Heart left ventricle (tissue), 13 donors: ENCODE results near the gene TTC7B.

Experiments used
- POLR2A ChIP-seq, 2 donors: fragments of 450-650 bp; IDR thresholded peaks; one replicate each; pipeline ENCODE4 v1.6.1; 2017; ENCODE audit warnings: antibody characterized with exemption in 2 of 2, mild to moderate bottlenecking in 2 of 2, moderate library complexity in 2 of 2
- TF ChIP-seq, protein P1 (sequence below), 12 donors: fragments of 200-600 bp; sonication (generic) in 4 of 12; IDR thresholded peaks; one replicate each; pipeline versions ENCODE4 v1.5.0 to v1.8.0; 2018 to 2022; ENCODE audit warnings: antibody characterized with exemption in 12 of 12, mild to moderate bottlenecking in 5 of 12
- donor health status: ischemic (EF 13 %, LVEDD 7.1; RV severe dilation, severe dysfunction).
- donor health status: DM: no; HTN: yes; CAD: no.
- donor health status: DM: no; HTN: no; CAD: no.
- donor health status: ischemic (EF 25% LVEDD 6.9; RV normal size, moderate dysfunction).
- donor health status: ischemic (EF 25% LVEDD 5.7; RV mildly dilated, moderate dysfunction).
- donor health status: ischemic (EF 35%, LVEDD 5.7; RV mildly dilated, moderate dysfunction).
- donor health status: nonischemic (EF 11% LVEDD 7.7; RV severe dilation, severe dysfunction).
- donor health status: DM: yes; HTN: yes; CAD: no.
- donor health status: PGD.
- donor health status: ischemic (EF 29% LVEDD 5.4; RV normal size, mild dysfunction).
- donor health status: nonischemic (EF 23%, LVEDD 6.1; RV moderate dilation, normal function).

DNA sequence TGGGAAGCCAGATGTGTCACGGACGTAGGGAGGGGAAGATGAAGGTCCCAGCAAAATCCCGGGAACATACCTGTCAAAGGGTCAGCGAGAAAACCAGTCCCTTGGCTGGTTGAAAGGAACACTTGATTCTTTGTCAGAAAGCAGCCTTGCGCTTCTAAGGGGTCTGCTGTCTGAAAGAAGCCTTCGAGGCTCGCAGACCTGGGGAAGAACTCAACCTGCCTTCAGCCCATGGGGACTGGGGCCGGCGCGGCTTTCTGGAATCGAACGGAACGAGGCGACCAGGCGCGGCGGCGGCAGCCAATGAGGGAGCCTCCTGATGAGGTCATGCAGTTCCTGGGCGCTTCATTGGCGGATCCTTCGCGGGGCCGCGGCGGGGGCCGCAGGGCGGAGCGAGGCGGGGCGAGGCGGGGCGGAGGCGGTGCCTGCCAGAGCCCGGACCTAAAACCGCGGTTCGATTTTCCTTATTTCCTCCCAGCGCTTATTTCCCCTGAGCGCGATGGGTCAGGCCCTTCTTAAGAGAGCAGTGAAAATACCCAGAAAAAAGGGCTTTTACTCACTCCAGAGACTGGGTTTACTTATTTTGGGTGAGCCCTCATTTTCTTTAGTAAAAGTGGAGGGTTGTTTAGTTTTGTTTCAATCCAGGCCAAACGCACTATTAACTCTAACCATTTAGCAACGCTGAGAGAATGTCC, 11.8 kb upstream of the TTC7B start:
- TF ChIP-seq, protein P1, sequence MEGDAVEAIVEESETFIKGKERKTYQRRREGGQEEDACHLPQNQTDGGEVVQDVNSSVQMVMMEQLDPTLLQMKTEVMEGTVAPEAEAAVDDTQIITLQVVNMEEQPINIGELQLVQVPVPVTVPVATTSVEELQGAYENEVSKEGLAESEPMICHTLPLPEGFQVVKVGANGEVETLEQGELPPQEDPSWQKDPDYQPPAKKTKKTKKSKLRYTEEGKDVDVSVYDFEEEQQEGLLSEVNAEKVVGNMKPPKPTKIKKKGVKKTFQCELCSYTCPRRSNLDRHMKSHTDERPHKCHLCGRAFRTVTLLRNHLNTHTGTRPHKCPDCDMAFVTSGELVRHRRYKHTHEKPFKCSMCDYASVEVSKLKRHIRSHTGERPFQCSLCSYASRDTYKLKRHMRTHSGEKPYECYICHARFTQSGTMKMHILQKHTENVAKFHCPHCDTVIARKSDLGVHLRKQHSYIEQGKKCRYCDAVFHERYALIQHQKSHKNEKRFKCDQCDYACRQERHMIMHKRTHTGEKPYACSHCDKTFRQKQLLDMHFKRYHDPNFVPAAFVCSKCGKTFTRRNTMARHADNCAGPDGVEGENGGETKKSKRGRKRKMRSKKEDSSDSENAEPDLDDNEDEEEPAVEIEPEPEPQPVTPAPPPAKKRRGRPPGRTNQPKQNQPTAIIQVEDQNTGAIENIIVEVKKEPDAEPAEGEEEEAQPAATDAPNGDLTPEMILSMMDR (IDR thresholded peaks at IDR 0.05) = no peak
- TF ChIP-seq POLR2A (IDR thresholded peaks at IDR 0.05) = peak in 1 of 2 donors; percentile 47
